Fibroblast of the aortic adventitia (primary cell): ENCODE measurements around the gene CD6. TPM values are rescaled to one million over a fixed set of nuclear protein-coding genes. Genes with fewer than 3 reads are reported as not detected.

ENCODE experiments used
- DNase-seq: peaks from one replicate; pipeline ENCODE4 v3.0.0-alpha.2; 2010; ENCODE audit warnings: low read depth
- H3K4me3 ChIP-seq: 2 replicates; pipeline ENCODE4 v1.5.1; 2011; ENCODE audit warnings: low read depth, mild to moderate bottlenecking, control low read depth, low read length, moderate library complexity
- CTCF ChIP-seq: IDR thresholded peaks from 2 replicates; pipeline ENCODE4 v1.5.1; 2011; ENCODE audit warnings: mild to moderate bottlenecking, low read length, control low read depth, inconsistent platforms; ENCODE audit not compliant: insufficient read depth
- total RNA-seq: library from RNA; depleted of rRNA; stranded (reverse); fragments of >200 nt; gene quantifications from 2 replicates; pipeline ENCODE4 v1.2.3, GENCODE V29; 2012; ENCODE audit warnings: low replicate concordance

CD6 gene
- total RNA-seq, 1 donor, result not detected

GRCh38 chr11:61009392-61010275 lies 38.2 kb downstream of the CD6 start:
- DNase-seq, result no peak
- no peak overlapping the region for H3K4me3 ChIP-seq
- no peak for TF ChIP-seq CTCF

- TF ChIP-seq CTCF, result no peak
- H3K4me3 ChIP-seq, result no peak overlapping the region
- DNase-seq, result no peak
These were observed 39.2 kb downstream of the CD6 start for GRCh38 chr11:61010466-61011228.

GRCh38 chr11:61011229-61011870 lies 39.9 kb downstream of the CD6 start:
- TF ChIP-seq CTCF, result no peak
- DNase-seq, result no peak
- no peak overlapping the region for H3K4me3 ChIP-seq

GRCh38 chr11:61011950-61012736 lies 40.7 kb downstream of the CD6 start:
- DNase-seq, result no peak

GRCh38 chr11:61012737-61013215 lies 41.3 kb downstream of the CD6 start:
- no peak for DNase-seq
- H3K4me3 ChIP-seq, result no peak overlapping the region
- no peak for TF ChIP-seq CTCF

More at GRCh38 chr11:61011950-61012736, 40.7 kb downstream of the CD6 start:
- no peak for TF ChIP-seq CTCF
- H3K4me3 ChIP-seq, result no peak overlapping the region

GRCh38 chr11:61018059-61018458 lies 46.6 kb downstream of the CD6 start:
- no peak overlapping the region for H3K4me3 ChIP-seq
- no peak for DNase-seq
- no peak for TF ChIP-seq CTCF
